ENCODE data around the gene UBIAD1.
"Not testable (repeated sequence)": the region's sequence is repeated elsewhere in the genome, so short reads cannot be mapped to it uniquely, and the experiment has no call there.

Gene UBIAD1

DNA sequence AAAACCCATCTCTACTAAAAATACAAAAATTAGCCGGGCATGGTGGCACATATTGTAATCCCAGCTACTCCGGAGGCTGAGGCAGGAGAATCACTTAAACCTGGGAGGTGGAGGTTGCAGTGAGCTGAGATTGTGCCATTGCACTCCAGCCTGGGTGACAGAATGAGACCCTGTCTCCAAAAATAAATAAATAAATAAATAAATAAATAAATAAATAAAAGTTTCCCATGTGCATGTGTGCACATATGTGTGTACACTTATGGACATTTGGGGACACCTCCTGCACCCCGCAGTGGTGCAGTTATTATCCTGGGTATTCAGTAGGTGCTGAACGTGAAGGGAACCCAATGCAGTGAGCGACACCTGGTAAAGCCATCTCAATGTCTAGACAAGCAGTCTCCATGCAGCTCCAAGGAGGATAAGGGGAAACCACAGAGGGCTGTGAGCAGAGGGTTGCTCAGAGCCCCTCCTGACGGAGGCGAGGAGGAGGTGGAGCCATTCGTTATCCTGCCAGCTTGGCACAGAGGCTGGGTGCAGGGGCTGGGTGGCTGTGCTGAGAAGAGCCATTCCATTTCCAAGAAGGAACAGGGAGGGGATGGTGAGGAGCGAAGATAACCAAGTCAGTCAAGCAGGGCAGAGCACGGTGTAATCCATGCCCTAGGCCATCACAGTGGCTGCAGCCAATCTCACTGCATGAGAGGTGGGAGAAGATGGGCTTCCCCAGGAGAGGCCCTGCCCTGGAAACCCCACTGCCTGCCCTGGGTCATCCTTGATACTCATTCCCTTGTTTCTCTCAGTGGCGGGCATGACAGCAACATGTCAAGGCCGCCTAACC lies 25.6 kb downstream of the UBIAD1 start:
- no peaks in the 10 kb centered on the region for H3K27me3 ChIP-seq (ENCODE audit: control insufficient read depth, insufficient read depth, low read length)
- no peak overlapping the region for H3K4me2 ChIP-seq (ENCODE audit: low read length)
- H3K36me3 ChIP-seq (ENCODE audit: control insufficient read depth, insufficient read depth, low read length): no peaks in the 10 kb centered on the region
- TF ChIP-seq, protein P1, sequence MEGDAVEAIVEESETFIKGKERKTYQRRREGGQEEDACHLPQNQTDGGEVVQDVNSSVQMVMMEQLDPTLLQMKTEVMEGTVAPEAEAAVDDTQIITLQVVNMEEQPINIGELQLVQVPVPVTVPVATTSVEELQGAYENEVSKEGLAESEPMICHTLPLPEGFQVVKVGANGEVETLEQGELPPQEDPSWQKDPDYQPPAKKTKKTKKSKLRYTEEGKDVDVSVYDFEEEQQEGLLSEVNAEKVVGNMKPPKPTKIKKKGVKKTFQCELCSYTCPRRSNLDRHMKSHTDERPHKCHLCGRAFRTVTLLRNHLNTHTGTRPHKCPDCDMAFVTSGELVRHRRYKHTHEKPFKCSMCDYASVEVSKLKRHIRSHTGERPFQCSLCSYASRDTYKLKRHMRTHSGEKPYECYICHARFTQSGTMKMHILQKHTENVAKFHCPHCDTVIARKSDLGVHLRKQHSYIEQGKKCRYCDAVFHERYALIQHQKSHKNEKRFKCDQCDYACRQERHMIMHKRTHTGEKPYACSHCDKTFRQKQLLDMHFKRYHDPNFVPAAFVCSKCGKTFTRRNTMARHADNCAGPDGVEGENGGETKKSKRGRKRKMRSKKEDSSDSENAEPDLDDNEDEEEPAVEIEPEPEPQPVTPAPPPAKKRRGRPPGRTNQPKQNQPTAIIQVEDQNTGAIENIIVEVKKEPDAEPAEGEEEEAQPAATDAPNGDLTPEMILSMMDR (IDR thresholded peaks at IDR 0.05): no peak
- no peaks in the 10 kb centered on the region for H3K4me1 ChIP-seq
- H3K4me3 ChIP-seq (ENCODE audit: low read depth, low read length): no peak overlapping the region
- H3K27ac ChIP-seq: no peak overlapping the region
- no peak overlapping the region for H3K9ac ChIP-seq
- H2AFZ ChIP-seq: no peak overlapping the region
- H3K9me3 ChIP-seq (ENCODE audit: control insufficient read depth, low read length): no peaks in the 10 kb centered on the region
- no peaks in the 10 kb centered on the region for H3K79me2 ChIP-seq

GRCh38 chr1:11299225-11299574 lies 26.2 kb downstream of the UBIAD1 start:
- no peaks in the 10 kb centered on the region for H3K36me3 ChIP-seq (ENCODE audit: control insufficient read depth, insufficient read depth, low read length)
- H3K4me1 ChIP-seq: no peaks in the 10 kb centered on the region
- no peaks in the 10 kb centered on the region for H3K79me2 ChIP-seq
- no peaks in the 10 kb centered on the region for H3K27me3 ChIP-seq (ENCODE audit: control insufficient read depth, insufficient read depth, low read length)
- H3K9ac ChIP-seq: no peak overlapping the region
- TF ChIP-seq, protein P1 (IDR thresholded peaks at IDR 0.05): no peak
- no peaks in the 10 kb centered on the region for H3K9me3 ChIP-seq (ENCODE audit: control insufficient read depth, low read length)
- no peak overlapping the region for H2AFZ ChIP-seq
- no peak overlapping the region for H3K4me2 ChIP-seq (ENCODE audit: low read length)
- no peak overlapping the region for H3K4me3 ChIP-seq (ENCODE audit: low read depth, low read length)
- no peak overlapping the region for H3K27ac ChIP-seq

DNA sequence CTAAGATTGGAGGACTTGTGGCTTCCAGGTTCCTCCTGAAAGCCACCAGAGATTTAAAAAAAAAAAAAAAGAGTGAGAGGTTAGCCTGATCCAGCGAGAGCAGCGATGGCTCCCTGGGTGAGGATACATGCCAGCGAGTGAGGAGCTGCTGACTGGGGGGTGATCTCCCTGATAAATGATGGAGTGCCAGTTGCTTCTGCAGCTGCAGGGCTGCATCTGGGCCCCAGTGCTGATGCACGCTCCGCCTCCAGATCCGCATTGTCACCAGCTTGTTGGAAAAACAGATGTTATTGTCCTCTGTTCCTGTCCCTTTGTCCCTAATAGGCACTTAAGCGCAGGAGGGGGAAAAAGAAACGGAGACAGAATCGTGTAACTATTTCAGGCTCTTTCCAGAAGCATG lies 28.6 kb downstream of the UBIAD1 start:
- Histone ChIP-seq H3K4me1 (no peaks in the 10 kb centered on the region), H3K4me2 (ENCODE audit: low read length) (no peak overlapping the region), H3K9ac (no peak overlapping the region), H3K4me3 (ENCODE audit: low read depth, low read length) (no peak overlapping the region), H2AFZ (no peak overlapping the region), H3K79me2 (no peaks in the 10 kb centered on the region), H3K36me3 (ENCODE audit: control insufficient read depth, insufficient read depth, low read length) (no peaks in the 10 kb centered on the region), H3K9me3 (ENCODE audit: control insufficient read depth, low read length) (no peaks in the 10 kb centered on the region), H3K27ac (no peak overlapping the region), H3K27me3 (ENCODE audit: control insufficient read depth, insufficient read depth, low read length) (no peaks in the 10 kb centered on the region)
- TF ChIP-seq, protein P1 (IDR thresholded peaks at IDR 0.05): no peak

GRCh38 chr1:11302366-11302765 lies 29.4 kb downstream of the UBIAD1 start:
- H3K9me3 ChIP-seq (ENCODE audit: control insufficient read depth, low read length): no peaks in the 10 kb centered on the region
- no peaks in the 10 kb centered on the region for H3K79me2 ChIP-seq
- no peaks in the 10 kb centered on the region for H3K36me3 ChIP-seq (ENCODE audit: control insufficient read depth, insufficient read depth, low read length)
- no peak overlapping the region for H3K27ac ChIP-seq
- H3K4me1 ChIP-seq: no peaks in the 10 kb centered on the region
- no peak overlapping the region for H3K9ac ChIP-seq
- no peak overlapping the region for H3K4me2 ChIP-seq (ENCODE audit: low read length)
- no peak overlapping the region for H2AFZ ChIP-seq
- H3K27me3 ChIP-seq (ENCODE audit: control insufficient read depth, insufficient read depth, low read length): no peaks in the 10 kb centered on the region
- TF ChIP-seq, protein P1 (IDR thresholded peaks at IDR 0.05): no peak
- no peak overlapping the region for H3K4me3 ChIP-seq (ENCODE audit: low read depth, low read length)

DNA sequence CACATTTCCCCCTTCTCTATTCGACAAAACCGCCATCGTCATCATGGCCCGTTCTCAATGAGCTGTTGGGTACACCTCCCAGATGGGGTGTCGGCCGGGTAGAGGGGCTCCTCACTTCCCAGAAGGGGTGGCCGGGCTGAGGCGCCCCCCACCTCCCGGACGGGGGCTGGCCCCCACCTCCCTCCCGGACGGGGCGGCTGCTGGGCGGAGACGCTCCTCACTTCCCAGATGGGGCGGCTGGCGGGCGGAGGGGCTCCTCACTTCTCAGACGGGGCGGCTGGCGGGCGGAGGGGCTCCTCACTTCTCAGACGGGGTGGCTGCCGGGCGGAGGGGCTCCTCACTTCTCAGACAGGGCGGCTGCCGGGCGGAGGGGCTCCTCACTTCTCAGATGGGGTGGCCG lies 32.5 kb downstream of the UBIAD1 start:
- not testable (repeated sequence) for H3K36me3 ChIP-seq (ENCODE audit: control insufficient read depth, insufficient read depth, low read length); H3K9ac ChIP-seq; H2AFZ ChIP-seq; H3K27ac ChIP-seq; H3K4me1 ChIP-seq; H3K4me3 ChIP-seq (ENCODE audit: low read depth, low read length); H3K27me3 ChIP-seq (ENCODE audit: control insufficient read depth, insufficient read depth, low read length); H3K79me2 ChIP-seq; H3K9me3 ChIP-seq (ENCODE audit: control insufficient read depth, low read length); H3K4me2 ChIP-seq (ENCODE audit: low read length)
